ENCODE results near the gene ERO1B.

- TF ChIP-seq GATA3 (IDR thresholded peaks at IDR 0.05; ENCODE audit: low read depth, low read length) = no peak
- no peak for TF ChIP-seq GATA2 (IDR thresholded peaks at IDR 0.05; ENCODE audit: low read depth, low read length)
These were observed 102.1 kb downstream of the ERO1B start for GRCh38 chr1:236179634-236180033.
